Measurements from ENCODE around the gene DLEC1.

Gene DLEC1

GRCh38 chr3:38001456-38002081, 37.4 kb upstream of the DLEC1 start:
- no peak overlapping the region for H2AFZ ChIP-seq (ENCODE audit: low read depth, low read length, severe bottlenecking)
- no peak overlapping the region for H3K27ac ChIP-seq (ENCODE audit: low read depth, low read length)
- no peaks in the 10 kb centered on the region for H4K20me1 ChIP-seq (ENCODE audit: low read depth, low read length)
- H3K79me2 ChIP-seq (ENCODE audit: insufficient read depth, low read length), result no peaks in the 10 kb centered on the region
- no peaks in the 10 kb centered on the region for H3K27me3 ChIP-seq (ENCODE audit: low read length)
- no peak overlapping the region for H3K9ac ChIP-seq (ENCODE audit: low read length)
- H3K4me3 ChIP-seq (ENCODE audit: insufficient read depth, low read length, poor library complexity, severe bottlenecking), result no peak overlapping the region
- no peaks in the 10 kb centered on the region for H3K36me3 ChIP-seq (ENCODE audit: low read length)
- no peaks in the 10 kb centered on the region for H3F3A ChIP-seq (ENCODE audit: insufficient read depth)
- no peaks in the 10 kb centered on the region for H3K9me3 ChIP-seq (ENCODE audit: insufficient read depth, low read length)
- TF ChIP-seq EZH2phosphoT487 (conservative IDR thresholded peaks at IDR 0.05; ENCODE audit: low read length) (no peak), CTCF (IDR thresholded peaks at IDR 0.05; ENCODE audit: insufficient read depth, low read length, poor library complexity, severe bottlenecking) (no peak)
- H3K9me2 ChIP-seq (replicated peaks; ENCODE audit: insufficient read depth, low read length), result no peaks in the 10 kb centered on the region
- H3K4me2 ChIP-seq (ENCODE audit: low read depth, low read length, poor library complexity, severe bottlenecking), result no peak overlapping the region

- Histone ChIP-seq H3K4me3 (ENCODE audit: insufficient read depth, low read length, poor library complexity, severe bottlenecking) (no peak overlapping the region), H3K27ac (ENCODE audit: low read depth, low read length) (no peak overlapping the region), H3K79me2 (ENCODE audit: insufficient read depth, low read length) (no peaks in the 10 kb centered on the region), H3K36me3 (ENCODE audit: low read length) (no peaks in the 10 kb centered on the region), H3F3A (ENCODE audit: insufficient read depth) (no peaks in the 10 kb centered on the region), H3K27me3 (ENCODE audit: low read length) (no peaks in the 10 kb centered on the region), H3K9me3 (ENCODE audit: insufficient read depth, low read length) (no peaks in the 10 kb centered on the region), H4K20me1 (ENCODE audit: low read depth, low read length) (no peaks in the 10 kb centered on the region), H3K9ac (ENCODE audit: low read length) (no peak overlapping the region), H2AFZ (ENCODE audit: low read depth, low read length, severe bottlenecking) (no peak overlapping the region), H3K4me2 (ENCODE audit: low read depth, low read length, poor library complexity, severe bottlenecking) (no peak overlapping the region), H3K9me2 (replicated peaks; ENCODE audit: insufficient read depth, low read length) (no peaks in the 10 kb centered on the region)
- TF ChIP-seq EZH2phosphoT487 (conservative IDR thresholded peaks at IDR 0.05; ENCODE audit: low read length) (no peak), CTCF (IDR thresholded peaks at IDR 0.05; ENCODE audit: insufficient read depth, low read length, poor library complexity, severe bottlenecking) (no peak)
Observed at GRCh38 chr3:38002291-38002876, 36.6 kb upstream of the DLEC1 start.

- Histone ChIP-seq H2AFZ (ENCODE audit: low read depth, low read length, severe bottlenecking) (no peak overlapping the region), H3K9ac (ENCODE audit: low read length) (no peak overlapping the region), H3K4me3 (ENCODE audit: insufficient read depth, low read length, poor library complexity, severe bottlenecking) (no peak overlapping the region), H4K20me1 (ENCODE audit: low read depth, low read length) (no peaks in the 10 kb centered on the region), H3F3A (ENCODE audit: insufficient read depth) (no peaks in the 10 kb centered on the region), H3K4me2 (ENCODE audit: low read depth, low read length, poor library complexity, severe bottlenecking) (no peak overlapping the region), H3K27me3 (ENCODE audit: low read length) (no peaks in the 10 kb centered on the region), H3K9me3 (ENCODE audit: insufficient read depth, low read length) (no peaks in the 10 kb centered on the region), H3K9me2 (replicated peaks; ENCODE audit: insufficient read depth, low read length) (no peaks in the 10 kb centered on the region), H3K27ac (ENCODE audit: low read depth, low read length) (no peak overlapping the region), H3K79me2 (ENCODE audit: insufficient read depth, low read length) (no peaks in the 10 kb centered on the region), H3K36me3 (ENCODE audit: low read length) (no peaks in the 10 kb centered on the region)
- TF ChIP-seq EZH2phosphoT487 (conservative IDR thresholded peaks at IDR 0.05; ENCODE audit: low read length) (no peak), CTCF (IDR thresholded peaks at IDR 0.05; ENCODE audit: insufficient read depth, low read length, poor library complexity, severe bottlenecking) (no peak)
Observed at GRCh38 chr3:38002940-38003339, 36.1 kb upstream of the DLEC1 start.

Data from SU-DHL-6 (cell line).